Activated CD4-positive, alpha-beta T cell treated with anti-CD3 and anti-CD28 coated beads for 36 hours (primary cell): ENCODE data around the gene SLC25A26. TPM values are rescaled to one million over a fixed set of nuclear protein-coding genes. Genes with fewer than 3 reads are reported as not detected.
A peak's percentile ranks its signal among the peaks of the same experiment; 100 is the strongest.

Source experiments
- ATAC-seq: fragments of 200-7000 bp; cut with Tn5 transposase; one replicate; pipeline ENCODE4 v1.10.0; 2021; ENCODE audit warnings: mild to moderate bottlenecking, moderate library complexity
- CTCF ChIA-PET: fragments of 350-600 bp; sonication (Branson Sonifier 250); formaldehyde crosslinking; loops from one replicate; lab custom pipeline; 2021; ENCODE audit warnings: antibody characterized with exemption; lab: Charles Lee
- POLR2A ChIA-PET: fragments of 350-600 bp; sonication (Branson Sonifier 250); formaldehyde crosslinking; loops from one replicate; lab custom pipeline; 2021; ENCODE audit warnings: antibody characterized with exemption, inconsistent platforms; lab: Charles Lee
- DNase-seq: peaks from one replicate; pipeline ENCODE4 v3.0.0-alpha.2; 2020
- H3K27ac Mint-ChIP-seq: one replicate; pipeline ENCODE4 v1.8.0; 2021; ENCODE audit warnings: mixed read lengths
- H3K27me3 Mint-ChIP-seq: one replicate; pipeline ENCODE4 v1.8.0; 2021; ENCODE audit warnings: mixed read lengths
- H3K36me3 Mint-ChIP-seq: one replicate; pipeline ENCODE4 v1.8.0; 2021; ENCODE audit warnings: low read depth, mixed read lengths
- H3K4me1 Mint-ChIP-seq: one replicate; pipeline ENCODE4 v1.8.0; 2021; ENCODE audit warnings: mixed read lengths
- H3K4me3 Mint-ChIP-seq: one replicate; pipeline ENCODE4 v1.8.0; 2021; ENCODE audit warnings: mild to moderate bottlenecking, moderate library complexity, mixed read lengths
- H3K9me3 Mint-ChIP-seq: one replicate; pipeline ENCODE4 v1.8.0; 2021; ENCODE audit warnings: low read depth, mixed read lengths
- intact Hi-C, 2 experiments: fragments of 100-400 bp; cut with DNase I in 1 of 2; cut with micrococcal nuclease in 1 of 2; formaldehyde crosslinking; loops; one replicate each; pipeline versions ENCODE4 v1.14.2 to v1.15.1; 2022 to 2024; cut with DNase I, micrococcal nuclease
- total RNA-seq, 2 experiments: library from RNA; stranded (reverse); gene quantifications; one replicate each; pipeline ENCODE4 v1.2.3, GENCODE V29; 2021

Gene SLC25A26
- total RNA-seq, 2 experiments from 2014 or later, result 14.2 to 22.7 TPM

DNA sequence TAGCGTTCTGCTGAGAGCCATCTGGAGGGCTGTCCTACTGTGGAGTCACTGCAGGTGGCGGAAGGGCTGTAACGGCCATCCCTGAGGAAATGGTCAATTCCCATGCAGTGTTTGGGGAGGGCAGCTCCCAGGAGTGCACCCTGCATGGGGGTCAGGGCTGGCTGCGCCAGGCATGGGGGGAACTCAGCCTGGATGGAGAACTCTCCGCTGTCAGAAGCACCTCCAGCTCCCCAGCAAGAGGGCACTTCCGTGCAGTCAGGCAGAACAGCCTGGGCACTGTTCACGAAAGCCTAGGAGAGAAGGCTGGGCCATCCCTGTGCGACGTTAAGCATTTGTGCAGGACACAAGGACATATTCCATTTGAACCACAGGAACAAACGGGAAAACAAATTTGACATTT is 174.8 kb downstream of the SLC25A26 start:
- Mint-ChIP-seq H3K27me3 (no peaks in the 10 kb centered on the region), H3K4me1 (peaks cover 32% of the 10 kb centered on the region), H3K36me3 (peaks cover 41% of the 10 kb centered on the region), H3K27ac (no peak overlapping the region), H3K9me3 (no peaks in the 10 kb centered on the region), H3K4me3 (no peak overlapping the region)
- ChIA-PET POLR2A (no interaction called here), CTCF (no interaction called here)
- DNase-seq (no peak), ATAC-seq (no peak)
- intact Hi-C loops, result no loop called here

GRCh38 chr3:66396161-66396760 is 175.5 kb downstream of the SLC25A26 start:
- H3K9me3 Mint-ChIP-seq, result no peaks in the 10 kb centered on the region
- ATAC-seq, result no peak
- H3K36me3 Mint-ChIP-seq, result peaks cover 40% of the 10 kb centered on the region
- ChIA-PET POLR2A (no interaction called here), CTCF (no interaction called here)
- H3K4me3 Mint-ChIP-seq, result no peak overlapping the region
- intact Hi-C loops, result no loop called here
- peak overlapping the region; percentile 53 for H3K27ac Mint-ChIP-seq
- H3K4me1 Mint-ChIP-seq, result peaks cover 29% of the 10 kb centered on the region
- no peak for DNase-seq
- no peaks in the 10 kb centered on the region for H3K27me3 Mint-ChIP-seq

DNA sequence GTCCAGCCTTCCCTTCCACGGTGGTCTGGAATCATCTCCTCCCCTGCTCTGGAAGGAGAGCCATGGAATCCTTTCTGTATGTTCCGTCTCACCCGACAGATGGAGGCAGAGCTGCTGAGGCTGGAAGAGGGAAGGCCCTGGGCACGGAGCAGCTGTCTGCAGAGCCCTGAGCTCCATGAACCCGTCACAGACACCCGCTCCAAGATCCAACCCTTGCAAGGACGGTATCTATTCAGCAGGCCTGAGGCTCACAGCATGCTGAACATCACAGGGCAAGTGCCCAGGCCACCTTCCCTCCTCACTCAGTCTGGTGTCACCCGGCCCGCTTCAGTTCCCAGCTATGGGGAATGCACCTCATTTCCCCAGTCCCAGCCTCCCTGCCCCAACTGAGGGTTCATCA is 176.1 kb downstream of the SLC25A26 start:
- Mint-ChIP-seq H3K4me1 (peaks cover 27% of the 10 kb centered on the region), H3K27ac (no peak overlapping the region), H3K27me3 (no peaks in the 10 kb centered on the region), H3K4me3 (no peak overlapping the region), H3K36me3 (peaks cover 37% of the 10 kb centered on the region), H3K9me3 (no peaks in the 10 kb centered on the region)
- intact Hi-C loops, result no loop called here
- ATAC-seq, result no peak
- CTCF ChIA-PET, result interaction anchor here (1.0 to 1.3 kb wide), 2 partner anchors 11 to 19 kb away, joined by 3 to 4 read pairs; no protein-coding TSS in a partner anchor
- POLR2A ChIA-PET, result no interaction called here
- no peak for DNase-seq

DNA sequence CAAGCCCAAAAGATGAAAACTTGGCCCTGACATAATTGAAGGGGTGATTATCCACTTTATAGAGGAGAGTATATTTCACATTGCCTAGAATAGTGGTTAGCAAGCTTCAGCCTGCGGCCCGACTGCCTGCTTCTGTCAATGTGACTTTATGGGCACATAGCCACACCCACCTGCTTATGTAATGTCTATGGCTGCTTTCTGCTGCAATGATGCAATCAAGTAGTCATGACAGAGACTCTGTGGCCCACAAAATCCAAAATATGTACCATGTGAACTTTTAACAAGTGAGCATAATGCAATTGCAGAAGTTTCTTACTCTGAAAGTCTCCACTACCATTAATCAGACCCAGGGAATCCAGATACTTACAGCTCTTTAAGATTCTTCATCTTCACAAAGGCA is 176.9 kb downstream of the SLC25A26 start:
- no peaks in the 10 kb centered on the region for H3K9me3 Mint-ChIP-seq
- H3K27ac Mint-ChIP-seq, result peak overlapping the region; percentile 61
- peaks cover 19% of the 10 kb centered on the region for H3K4me1 Mint-ChIP-seq
- no peak overlapping the region for H3K4me3 Mint-ChIP-seq
- intact Hi-C loops, result no loop called here
- DNase-seq (no peak), ATAC-seq (no peak)
- POLR2A ChIA-PET, result interaction anchor here (0.6 kb wide), 1 partner anchor 230 kb away, joined by 5 read pairs; no protein-coding TSS in a partner anchor
- no peaks in the 10 kb centered on the region for H3K27me3 Mint-ChIP-seq
- CTCF ChIA-PET, result interaction anchor here (0.5 to 1.3 kb wide), 4 partner anchors 10 to 412 kb away, joined by 3 to 4 read pairs (median 3); no protein-coding TSS in a partner anchor
- peaks cover 30% of the 10 kb centered on the region for H3K36me3 Mint-ChIP-seq

GRCh38 chr3:66398228-66399025 is 177.6 kb downstream of the SLC25A26 start:
- peaks cover 14% of the 10 kb centered on the region for H3K4me1 Mint-ChIP-seq
- intact Hi-C loops, result no loop called here
- POLR2A ChIA-PET, result no interaction called here
- CTCF ChIA-PET, result interaction anchor here (0.7 to 1.3 kb wide), 2 partner anchors 10 to 82 kb away, joined by 3 read pairs; no protein-coding TSS in a partner anchor
- H3K27me3 Mint-ChIP-seq, result no peaks in the 10 kb centered on the region
- peak overlapping the region; percentile 20 for H3K27ac Mint-ChIP-seq
- no peaks in the 10 kb centered on the region for H3K9me3 Mint-ChIP-seq
- no peak for ATAC-seq
- H3K4me3 Mint-ChIP-seq, result no peak overlapping the region
- H3K36me3 Mint-ChIP-seq, result peaks cover 27% of the 10 kb centered on the region
- no peak for DNase-seq

DNA sequence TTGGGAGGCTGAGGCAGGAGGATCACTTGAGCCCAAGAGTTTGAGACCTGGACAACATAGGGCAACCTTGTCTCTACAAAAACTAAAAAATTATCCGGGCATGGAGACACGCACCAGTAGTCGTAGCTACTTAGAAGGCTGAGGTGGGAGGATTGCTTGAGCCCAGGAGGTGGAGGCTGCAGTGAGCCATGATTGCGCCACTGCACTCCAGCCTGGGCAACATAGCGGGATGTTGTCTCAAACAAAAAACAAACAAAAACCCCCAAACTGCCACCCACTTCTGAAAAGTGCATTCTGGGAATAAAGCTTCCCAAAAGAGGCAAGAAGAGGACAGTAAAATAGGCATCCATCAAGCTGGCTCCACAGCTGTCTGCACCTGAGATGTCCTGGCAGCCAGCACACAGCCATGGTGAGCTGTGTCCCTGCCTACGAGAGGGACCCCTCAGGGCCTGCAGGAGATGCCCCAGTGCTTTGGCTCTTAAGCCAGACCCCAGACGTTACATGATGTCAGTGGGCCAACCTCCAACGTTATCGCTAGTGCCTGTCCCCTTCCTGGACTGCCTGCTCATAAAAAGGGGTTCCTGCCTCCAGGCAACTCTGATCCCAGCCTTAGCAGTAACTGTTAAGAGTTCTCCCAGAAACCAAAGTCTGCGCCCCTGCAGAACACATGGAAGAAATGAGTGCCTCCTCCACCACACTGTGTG is 178.9 kb downstream of the SLC25A26 start:
- DNase-seq, result no peak
- Mint-ChIP-seq H3K27ac (no peak overlapping the region), H3K36me3 (peaks cover 16% of the 10 kb centered on the region), H3K9me3 (no peaks in the 10 kb centered on the region), H3K27me3 (no peaks in the 10 kb centered on the region), H3K4me3 (no peak overlapping the region), H3K4me1 (peaks cover 2% of the 10 kb centered on the region)
- ATAC-seq, result no peak
- ChIA-PET CTCF (interaction anchor here (1.0 kb wide), 1 partner anchor 21 kb away, joined by 3 read pairs; no protein-coding TSS in a partner anchor), POLR2A (no interaction called here)
- intact Hi-C loops, result loop anchor here in 1 of 2 experiments (10.0 kb wide), 1 partner anchor 125 kb away; no protein-coding TSS in a partner anchor

DNA sequence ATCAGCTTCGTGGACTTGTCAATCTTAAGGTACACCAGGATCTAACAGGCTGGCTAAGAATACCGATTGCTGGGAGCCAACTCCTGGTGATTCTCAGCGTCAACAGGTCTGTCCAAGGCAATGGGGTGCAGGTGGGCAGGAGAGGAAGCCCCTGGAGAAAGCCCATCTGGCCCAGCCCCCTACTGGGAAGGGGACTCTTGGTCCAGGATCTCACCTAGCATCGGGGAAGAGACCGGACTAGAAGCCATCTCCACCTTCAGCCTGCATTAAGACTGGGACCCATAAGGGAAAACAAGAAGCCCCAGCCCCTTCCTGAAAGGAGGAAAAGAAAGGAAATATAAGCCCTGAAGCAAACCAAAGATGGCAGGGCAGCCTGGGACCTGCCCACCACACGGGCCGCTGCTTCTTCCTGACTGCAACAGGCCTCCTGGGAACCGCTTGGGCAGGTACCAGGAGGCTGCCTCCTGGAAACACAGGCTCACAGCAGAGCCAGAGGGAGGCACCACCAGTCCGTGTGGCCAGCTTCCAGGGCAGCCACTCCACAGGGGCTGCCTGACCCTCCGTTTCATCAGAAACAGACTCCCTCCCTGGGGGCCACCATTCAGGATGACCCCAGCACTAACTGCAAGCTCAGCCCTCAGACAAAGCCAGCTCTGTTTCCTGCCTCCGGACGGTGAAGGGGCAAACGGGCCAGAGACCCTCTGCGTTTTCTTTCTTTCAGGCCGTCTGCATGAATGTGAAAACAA is 179.8 kb downstream of the SLC25A26 start:
- no peak overlapping the region for H3K4me3 Mint-ChIP-seq
- POLR2A ChIA-PET, result no interaction called here
- peaks cover 17% of the 10 kb centered on the region for H3K36me3 Mint-ChIP-seq
- H3K27ac Mint-ChIP-seq, result no peak overlapping the region
- DNase-seq, result no peak
- no peaks in the 10 kb centered on the region for H3K27me3 Mint-ChIP-seq
- no peak for ATAC-seq
- intact Hi-C loops, result loop anchor here in 1 of 2 experiments (10.0 kb wide), 1 partner anchor 126 kb away; no protein-coding TSS in a partner anchor
- CTCF ChIA-PET, result interaction anchor here (0.6 to 1.0 kb wide), 2 partner anchors 22 to 123 kb away, joined by 3 read pairs; no protein-coding TSS in a partner anchor
- H3K9me3 Mint-ChIP-seq, result no peaks in the 10 kb centered on the region
- no peaks in the 10 kb centered on the region for H3K4me1 Mint-ChIP-seq

- Mint-ChIP-seq H3K27me3 (no peaks in the 10 kb centered on the region), H3K4me3 (no peak overlapping the region), H3K9me3 (no peaks in the 10 kb centered on the region), H3K4me1 (no peaks in the 10 kb centered on the region), H3K36me3 (peaks cover 17% of the 10 kb centered on the region), H3K27ac (no peak overlapping the region)
- ATAC-seq, result no peak
- intact Hi-C loops, result loop anchor here in 1 of 2 experiments (10.0 kb wide), 1 partner anchor 126 kb away; no protein-coding TSS in a partner anchor
- DNase-seq, result no peak
- CTCF ChIA-PET, result interaction anchor here (0.6 kb wide), 1 partner anchor 123 kb away, joined by 3 read pairs; no protein-coding TSS in a partner anchor
- POLR2A ChIA-PET, result no interaction called here
Observed at GRCh38 chr3:66401157-66401550, 180.4 kb downstream of the SLC25A26 start.

GRCh38 chr3:66401675-66402491 is 181.1 kb downstream of the SLC25A26 start:
- ChIA-PET CTCF (no interaction called here), POLR2A (interaction anchor here (0.6 kb wide), 1 partner anchor 643 kb away, joined by 3 read pairs; no protein-coding TSS in a partner anchor)
- H3K9me3 Mint-ChIP-seq, result no peaks in the 10 kb centered on the region
- H3K36me3 Mint-ChIP-seq, result peaks cover 13% of the 10 kb centered on the region
- ATAC-seq (no peak), DNase-seq (no peak)
- intact Hi-C loops, result loop anchor here in 1 of 2 experiments (10.0 kb wide), 1 partner anchor 127 kb away; no protein-coding TSS in a partner anchor
- H3K4me3 Mint-ChIP-seq, result no peak overlapping the region
- H3K27me3 Mint-ChIP-seq, result no peaks in the 10 kb centered on the region
- no peak overlapping the region for H3K27ac Mint-ChIP-seq
- no peaks in the 10 kb centered on the region for H3K4me1 Mint-ChIP-seq
